Nucleus accumbens (tissue), 56 donors: ENCODE measurements around the gene RILPL1.
"Not testable (repeated sequence)": the region's sequence is repeated elsewhere in the genome, so short reads cannot be mapped to it uniquely, and the experiment has no call there.

Source experiments
- DNase-seq, 56 donors: peaks; one replicate each; lab custom pipeline; 2025; lab: John Stamatoyannopoulos, UW

RILPL1 gene

GRCh38 chr12:123498126-123498825, 35.2 kb downstream of the RILPL1 start:
- no peak for DNase-seq

GRCh38 chr12:123497065-123497464, 36.5 kb downstream of the RILPL1 start:
- DNase-seq = no peak

- DNase-seq = no peak
Measured at GRCh38 chr12:123494124-123494851, 39.2 kb downstream of the RILPL1 start.

- DNase-seq = peak in 3 of 56 donors; percentile 12 to 20 (median 14)
Measured at GRCh38 chr12:123492339-123493039, 41.0 kb downstream of the RILPL1 start.

- no peak for DNase-seq
Measured at GRCh38 chr12:123491481-123491880, 42.0 kb downstream of the RILPL1 start.

GRCh38 chr12:123491056-123491455, 42.5 kb downstream of the RILPL1 start:
- no peak for DNase-seq

GRCh38 chr12:123490089-123490488, 43.4 kb downstream of the RILPL1 start:
- DNase-seq = no peak

GRCh38 chr12:123489580-123489979, 43.9 kb downstream of the RILPL1 start:
- DNase-seq = no peak

- no peak for DNase-seq
Measured at GRCh38 chr12:123488539-123489230, 44.8 kb downstream of the RILPL1 start.

- no peak for DNase-seq
Measured at GRCh38 chr12:123487428-123487827, 46.1 kb downstream of the RILPL1 start.

GRCh38 chr12:123485756-123486155, 47.8 kb downstream of the RILPL1 start:
- peak in 40 of 56 donors; percentile 7 to 89 (median 46) for DNase-seq

GRCh38 chr12:123483602-123484248, 49.8 kb downstream of the RILPL1 start:
- no peak for DNase-seq

GRCh38 chr12:123482876-123483275, 50.6 kb downstream of the RILPL1 start:
- no peak for DNase-seq

- not testable (repeated sequence) for DNase-seq
Measured at GRCh38 chr12:123481251-123481650, 52.3 kb downstream of the RILPL1 start.

- DNase-seq = peak in 54 of 56 donors; percentile 49 to 98 (median 90)
Measured at GRCh38 chr12:123479442-123480180, 53.9 kb downstream of the RILPL1 start.

GRCh38 chr12:123478762-123479161, 54.8 kb downstream of the RILPL1 start:
- DNase-seq = peak in 54 of 56 donors; percentile 31 to 92 (median 77)

GRCh38 chr12:123478069-123478468, 55.5 kb downstream of the RILPL1 start:
- no peak for DNase-seq

GRCh38 chr12:123475246-123475703, 58.2 kb downstream of the RILPL1 start:
- DNase-seq = no peak

GRCh38 chr12:123474485-123475245, 58.9 kb downstream of the RILPL1 start:
- no peak for DNase-seq
